Activated CD8-positive, alpha-beta T cell treated with anti-CD3 and anti-CD28 coated beads, Interleukin-2, amount 10 ng/mL, durations not matched to agents 7 days and 5 days (primary cell): ENCODE results near the gene ARID3B. TPM values are rescaled to one million over a fixed set of nuclear protein-coding genes. Genes with fewer than 3 reads are reported as not detected.

Experiments
- ATAC-seq: fragments of 150-1000 bp; cut with Tn5 transposase; one replicate; pipeline ENCODE4 v1.10.0; 2021; ENCODE audit warnings: moderate library complexity
- CTCF ChIA-PET: fragments of 350-600 bp; sonication (Branson Sonifier 250); formaldehyde crosslinking; loops from one replicate; lab custom pipeline; 2021; ENCODE audit warnings: antibody characterized with exemption; lab: Charles Lee
- POLR2A ChIA-PET: fragments of 350-600 bp; sonication (Branson Sonifier 250); formaldehyde crosslinking; loops from one replicate; lab custom pipeline; 2021; ENCODE audit warnings: antibody characterized with exemption; lab: Charles Lee
- DNase-seq: peaks from one replicate; pipeline ENCODE4 v3.0.0-alpha.2; 2020
- H3K27ac Mint-ChIP-seq: one replicate; pipeline ENCODE4 v1.8.0; 2021; ENCODE audit warnings: mild to moderate bottlenecking, mixed read lengths
- H3K27me3 Mint-ChIP-seq: one replicate; pipeline ENCODE4 v1.8.0; 2021; ENCODE audit warnings: low read depth, mixed read lengths
- H3K36me3 Mint-ChIP-seq: one replicate; pipeline ENCODE4 v1.8.0; 2021; ENCODE audit warnings: low read depth, mixed read lengths
- H3K4me1 Mint-ChIP-seq: one replicate; pipeline ENCODE4 v1.8.0; 2021; ENCODE audit warnings: low read depth, mixed read lengths
- H3K4me3 Mint-ChIP-seq: one replicate; pipeline ENCODE4 v1.8.0; 2021; ENCODE audit warnings: mild to moderate bottlenecking, mixed read lengths
- H3K9me3 Mint-ChIP-seq: one replicate; pipeline ENCODE4 v1.8.0; 2022; ENCODE audit warnings: mixed read lengths; ENCODE audit not compliant: insufficient read depth
- total RNA-seq, 2 experiments: library from RNA; stranded (reverse); gene quantifications; one replicate each; pipeline ENCODE4 v1.2.3, GENCODE V29; 2021

Gene ARID3B
- total RNA-seq, 2 experiments from 2014 or later: 39.8 to 40.1 TPM

GRCh38 chr15:74571191-74571590 is 30.2 kb downstream of the ARID3B start:
- Mint-ChIP-seq H3K4me3 (no peak overlapping the region), H3K27me3 (no peaks in the 10 kb centered on the region), H3K27ac (no peak overlapping the region), H3K9me3 (no peaks in the 10 kb centered on the region), H3K36me3 (peaks cover 73% of the 10 kb centered on the region), H3K4me1 (peaks cover 36% of the 10 kb centered on the region)
- DNase-seq: no peak
- POLR2A ChIA-PET: interaction anchor here (0.8 kb wide), 1 partner anchor 27 kb away, joined by 3 read pairs; no protein-coding TSS in a partner anchor
- CTCF ChIA-PET: interaction anchor here (0.5 to 1.7 kb wide), 4 partner anchors 11 to 63 kb away, joined by 3 to 4 read pairs (median 3); no protein-coding TSS in a partner anchor
- ATAC-seq: no peak

GRCh38 chr15:74573987-74574386 is 33.0 kb downstream of the ARID3B start:
- DNase-seq (no peak), ATAC-seq (no peak)
- H3K36me3 Mint-ChIP-seq: peaks cover 72% of the 10 kb centered on the region

DNA sequence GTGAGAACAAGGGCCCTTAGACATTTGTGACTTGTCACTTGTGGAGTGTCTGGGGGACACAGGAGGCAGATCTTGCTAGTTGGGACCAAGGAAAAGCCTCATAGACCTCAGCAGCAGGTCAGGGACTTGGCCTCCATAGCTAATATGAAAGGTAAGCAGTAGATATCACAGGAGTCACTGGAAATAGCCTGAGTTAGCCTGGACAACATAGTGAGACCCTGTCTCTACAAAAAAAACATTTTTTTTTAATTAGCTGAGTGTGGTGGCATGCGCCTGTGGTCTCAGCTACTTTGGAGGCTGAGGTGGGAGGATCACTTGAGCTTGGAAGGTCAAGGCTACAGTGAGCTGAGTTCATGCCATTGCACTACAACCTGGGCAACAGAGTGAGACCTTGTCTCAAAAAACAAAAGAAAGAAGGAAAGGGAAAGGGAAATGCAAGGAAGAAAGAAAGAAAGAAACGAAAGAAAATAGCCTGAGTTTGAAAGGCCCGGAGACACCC is 37.5 kb downstream of the ARID3B start:
- Mint-ChIP-seq H3K36me3 (peaks cover 48% of the 10 kb centered on the region), H3K27me3 (no peaks in the 10 kb centered on the region)

More at GRCh38 chr15:74573987-74574386, 33.0 kb downstream of the ARID3B start:
- H3K27me3 Mint-ChIP-seq: no peaks in the 10 kb centered on the region
- H3K4me1 Mint-ChIP-seq: peaks cover 16% of the 10 kb centered on the region
- H3K27ac Mint-ChIP-seq: peak overlapping the region; percentile 4
- CTCF ChIA-PET: interaction anchor here (0.7 kb wide), 1 partner anchor 21 kb away, joined by 3 read pairs; no protein-coding TSS in a partner anchor
- H3K4me3 Mint-ChIP-seq: no peak overlapping the region
- POLR2A ChIA-PET: no interaction called here
- no peaks in the 10 kb centered on the region for H3K9me3 Mint-ChIP-seq

GRCh38 chr15:74579001-74579400 is 38.0 kb downstream of the ARID3B start:
- peaks cover 43% of the 10 kb centered on the region for H3K36me3 Mint-ChIP-seq
- CTCF ChIA-PET: interaction anchor here (0.6 to 1.7 kb wide), 3 partner anchors 42 to 56 kb away, joined by 3 read pairs; no protein-coding TSS in a partner anchor
- H3K4me3 Mint-ChIP-seq: no peak overlapping the region
- H3K27me3 Mint-ChIP-seq: no peaks in the 10 kb centered on the region
- POLR2A ChIA-PET: interaction anchor here (0.6 kb wide), 1 partner anchor 30 kb away, joined by 3 read pairs; no protein-coding TSS in a partner anchor
- no peaks in the 10 kb centered on the region for H3K9me3 Mint-ChIP-seq
- peaks cover 8% of the 10 kb centered on the region for H3K4me1 Mint-ChIP-seq
- DNase-seq: no peak
- no peak for ATAC-seq
- H3K27ac Mint-ChIP-seq: no peak overlapping the region

More for the DNA sequence above, 37.5 kb downstream of the ARID3B start:
- H3K4me1 Mint-ChIP-seq: peaks cover 8% of the 10 kb centered on the region
- ATAC-seq: no peak
- no peak overlapping the region for H3K27ac Mint-ChIP-seq
- ChIA-PET CTCF (interaction anchor here (0.6 to 1.7 kb wide), 3 partner anchors 43 to 56 kb away, joined by 3 read pairs; no protein-coding TSS in a partner anchor), POLR2A (interaction anchor here (1.0 kb wide), 1 partner anchor 38 kb away, joined by 3 read pairs; the partner anchor contains the start of gene ARID3B)
- DNase-seq: no peak
- no peak overlapping the region for H3K4me3 Mint-ChIP-seq
- no peaks in the 10 kb centered on the region for H3K9me3 Mint-ChIP-seq

GRCh38 chr15:74580538-74581350 is 39.7 kb downstream of the ARID3B start:
- Mint-ChIP-seq H3K4me1 (peaks cover 17% of the 10 kb centered on the region), H3K27me3 (no peaks in the 10 kb centered on the region), H3K27ac (peak overlapping the region; percentile 25), H3K9me3 (no peaks in the 10 kb centered on the region), H3K4me3 (no peak overlapping the region), H3K36me3 (peaks cover 33% of the 10 kb centered on the region)
- CTCF ChIA-PET: interaction anchor here (1.7 kb wide), 1 partner anchor 54 kb away, joined by 3 read pairs; no protein-coding TSS in a partner anchor
- DNase-seq (no peak), ATAC-seq (no peak)
- POLR2A ChIA-PET: no interaction called here

- H3K36me3 Mint-ChIP-seq: peaks cover 25% of the 10 kb centered on the region
- H3K4me1 Mint-ChIP-seq: peaks cover 17% of the 10 kb centered on the region
- no peak overlapping the region for H3K4me3 Mint-ChIP-seq
- ATAC-seq: no peak
- no peak for DNase-seq
- POLR2A ChIA-PET: no interaction called here
- H3K27ac Mint-ChIP-seq: peak overlapping the region; percentile 75
- H3K27me3 Mint-ChIP-seq: no peaks in the 10 kb centered on the region
- no peaks in the 10 kb centered on the region for H3K9me3 Mint-ChIP-seq
- CTCF ChIA-PET: no interaction called here
Observed at GRCh38 chr15:74584204-74584603, 43.2 kb downstream of the ARID3B start.

DNA sequence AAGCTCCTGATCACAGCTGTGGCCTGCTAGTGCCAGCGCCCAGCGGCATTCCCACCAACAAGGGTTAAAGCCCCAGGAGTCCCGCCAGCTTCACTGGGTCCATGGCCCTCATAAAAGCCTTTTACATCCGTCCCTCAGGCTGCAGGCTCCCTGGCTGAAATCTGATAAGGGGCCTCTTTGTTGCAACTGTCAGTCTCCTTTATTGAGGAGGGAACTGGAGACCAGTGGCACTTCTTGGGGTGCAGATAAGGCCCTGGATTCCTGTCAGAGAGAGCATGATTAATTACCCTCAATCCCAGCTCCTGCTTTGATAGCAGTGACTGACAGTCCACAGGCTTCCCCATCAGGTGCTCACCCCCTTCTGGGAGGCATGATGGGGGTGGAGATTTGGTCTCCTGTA is 43.8 kb downstream of the ARID3B start:
- no peak for DNase-seq
- peaks cover 23% of the 10 kb centered on the region for H3K36me3 Mint-ChIP-seq
- H3K9me3 Mint-ChIP-seq: no peaks in the 10 kb centered on the region
- no peak for ATAC-seq
- POLR2A ChIA-PET: no interaction called here
- peaks cover 17% of the 10 kb centered on the region for H3K4me1 Mint-ChIP-seq
- peak overlapping the region; percentile 75 for H3K27ac Mint-ChIP-seq
- H3K4me3 Mint-ChIP-seq: no peak overlapping the region
- no peaks in the 10 kb centered on the region for H3K27me3 Mint-ChIP-seq
- CTCF ChIA-PET: no interaction called here

DNA sequence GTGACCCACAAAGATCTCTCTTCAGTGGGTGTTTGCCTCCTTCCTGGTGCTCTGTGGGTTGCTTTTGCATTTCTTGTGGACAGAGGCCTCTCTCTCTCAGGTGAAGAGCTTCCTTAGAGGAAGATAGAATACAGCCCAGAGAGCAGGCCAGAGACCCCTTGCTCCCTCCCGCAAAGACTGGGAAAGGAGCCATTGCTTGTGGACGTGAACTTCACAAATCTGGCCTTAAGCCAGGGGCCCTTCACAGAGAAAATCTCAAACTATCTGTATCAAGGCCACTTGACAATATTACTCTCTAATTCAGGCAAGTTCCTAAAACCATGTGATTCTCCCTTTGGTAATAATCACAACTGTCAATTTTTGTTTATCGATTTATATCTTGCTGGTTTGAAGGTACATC is 44.2 kb downstream of the ARID3B start:
- H3K36me3 Mint-ChIP-seq: peaks cover 25% of the 10 kb centered on the region
- no peaks in the 10 kb centered on the region for H3K9me3 Mint-ChIP-seq
- H3K27me3 Mint-ChIP-seq: no peaks in the 10 kb centered on the region
- H3K27ac Mint-ChIP-seq: no peak overlapping the region
- H3K4me3 Mint-ChIP-seq: no peak overlapping the region
- ATAC-seq (no peak), DNase-seq (no peak)
- peaks cover 17% of the 10 kb centered on the region for H3K4me1 Mint-ChIP-seq
- POLR2A ChIA-PET: no interaction called here
- CTCF ChIA-PET: no interaction called here

GRCh38 chr15:74585857-74586256 is 44.8 kb downstream of the ARID3B start:
- Mint-ChIP-seq H3K36me3 (peaks cover 30% of the 10 kb centered on the region), H3K27me3 (no peaks in the 10 kb centered on the region), H3K4me3 (no peak overlapping the region), H3K9me3 (no peaks in the 10 kb centered on the region), H3K4me1 (peaks cover 17% of the 10 kb centered on the region), H3K27ac (no peak overlapping the region)
- ChIA-PET CTCF (no interaction called here), POLR2A (no interaction called here)
- ATAC-seq (no peak), DNase-seq (no peak)

GRCh38 chr15:74589826-74590225 is 48.8 kb downstream of the ARID3B start:
- DNase-seq (no peak), ATAC-seq (no peak)
- H3K9me3 Mint-ChIP-seq: no peaks in the 10 kb centered on the region
- peaks cover 44% of the 10 kb centered on the region for H3K36me3 Mint-ChIP-seq
- H3K4me1 Mint-ChIP-seq: peaks cover 4% of the 10 kb centered on the region
- no peak overlapping the region for H3K27ac Mint-ChIP-seq
- ChIA-PET POLR2A (interaction anchor here (0.6 to 0.8 kb wide), 2 partner anchors 84 to 94 kb away, joined by 3 to 4 read pairs; no protein-coding TSS in a partner anchor), CTCF (interaction anchor here (1.2 kb wide), 1 partner anchor 207 kb away, joined by 3 read pairs; no protein-coding TSS in a partner anchor)
- no peaks in the 10 kb centered on the region for H3K27me3 Mint-ChIP-seq
- no peak overlapping the region for H3K4me3 Mint-ChIP-seq

DNA sequence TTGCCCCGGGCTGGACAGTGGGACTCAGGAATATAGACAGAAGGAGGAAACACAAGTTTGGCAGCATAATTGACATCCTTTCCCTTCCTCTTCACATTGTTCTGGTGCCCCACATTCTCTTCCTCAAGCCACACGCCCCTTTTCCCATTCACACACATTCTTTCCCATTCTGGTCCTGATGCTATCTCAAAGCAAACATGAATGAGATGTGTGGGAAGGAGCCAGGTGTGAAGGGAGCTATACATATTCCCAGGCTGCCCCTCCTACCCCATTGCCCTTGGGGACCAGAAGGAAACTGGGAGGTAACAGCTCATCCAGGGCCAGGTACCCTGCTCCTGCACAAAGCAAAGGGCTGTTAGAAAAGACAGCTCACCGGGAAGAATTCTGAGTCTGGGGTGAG is 51.2 kb downstream of the ARID3B start:
- Mint-ChIP-seq H3K4me3 (no peak overlapping the region), H3K4me1 (no peaks in the 10 kb centered on the region), H3K27me3 (no peaks in the 10 kb centered on the region), H3K9me3 (no peaks in the 10 kb centered on the region), H3K27ac (no peak overlapping the region), H3K36me3 (peaks cover 42% of the 10 kb centered on the region)
- ChIA-PET POLR2A (no interaction called here), CTCF (no interaction called here)
- no peak for ATAC-seq
- no peak for DNase-seq

GRCh38 chr15:74593122-74593521 is 52.1 kb downstream of the ARID3B start:
- Mint-ChIP-seq H3K4me1 (peaks cover 8% of the 10 kb centered on the region), H3K4me3 (no peak overlapping the region), H3K36me3 (peaks cover 48% of the 10 kb centered on the region), H3K9me3 (no peaks in the 10 kb centered on the region), H3K27ac (no peak overlapping the region), H3K27me3 (no peaks in the 10 kb centered on the region)
- POLR2A ChIA-PET: no interaction called here
- no peak for ATAC-seq
- DNase-seq: no peak
- CTCF ChIA-PET: interaction anchor here (0.7 kb wide), 1 partner anchor 33 kb away, joined by 3 read pairs; no protein-coding TSS in a partner anchor
